ENCODE results near the gene TCEAL4. TPM values are rescaled to one million over a fixed set of nuclear protein-coding genes. Genes with fewer than 3 reads are reported as not detected.

TCEAL4 gene
- total and polyA plus RNA-seq, 2 of the 13 experiments (the other 11 are each of a cell fraction or from before 2014, with no cell fraction given), result 12.6 to 31.0 TPM

DNA sequence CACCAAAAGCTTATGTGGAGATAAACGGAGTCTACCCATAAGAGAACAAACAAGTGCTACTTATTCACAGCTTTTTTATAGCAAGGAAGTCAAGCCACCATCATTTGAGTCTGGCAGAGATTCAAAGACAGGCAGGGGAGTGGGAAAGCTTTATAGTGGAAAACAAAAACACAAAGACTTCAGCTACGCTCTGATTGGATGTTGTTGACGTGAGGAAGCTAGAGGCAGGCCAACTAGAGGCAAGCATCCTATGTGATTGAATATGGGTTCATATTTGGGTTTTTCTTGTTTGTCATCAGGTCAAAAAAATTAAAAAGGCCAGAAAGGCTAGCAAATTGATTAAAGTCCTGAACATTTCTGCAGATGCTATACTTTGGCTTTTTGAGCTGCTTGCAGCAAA is 719 bp upstream of the TCEAL4 start:
- DNase-seq (ENCODE audit: low spot score) (no peak), ATAC-seq (no peak), FAIRE-seq (no peak)
- Histone ChIP-seq H3K9ac (ENCODE audit: insufficient read depth, low read depth, low read length) (no peak overlapping the region), H3K36me3 (replicated peaks in 1 of 2; ENCODE audit: control insufficient read depth in 1 of 2, insufficient read depth in 2 of 2, low read length in 2 of 2) (no peaks in the 10 kb centered on the region), H3K79me2 (ENCODE audit: insufficient read depth, low read length) (peaks cover 3% of the 10 kb centered on the region), H3K27me3 (ENCODE audit: control insufficient read depth in 1 of 2, insufficient read depth in 2 of 2, low read length in 2 of 2) (no peaks in the 10 kb centered on the region), H3K27ac (ENCODE audit: extremely low read length, insufficient read depth, low read length) (no peak overlapping the region), H3K4me1 (ENCODE audit: insufficient read depth, low read length) (0 out of 2 replicates have a peak, but pooled peaks cover 7% of the 10 kb centered on the region), H2AFZ (ENCODE audit: low read length) (no peak overlapping the region), H4K20me1 (ENCODE audit: insufficient read depth, low read length) (no peaks in the 10 kb centered on the region), H3K4me2 (ENCODE audit: low read depth, low read length) (peak overlapping the region; percentile 49), H3K4me3 (replicated peaks in 1 of 3; ENCODE audit: insufficient read depth in 1 of 3, low read depth in 2 of 3, low read length in 3 of 3) (0 out of 6 replicates have a peak overlapping the region, but pooled peaks of 1 of the 3 experiments have one; percentile 64), H3K9me3 (ENCODE audit: low read length) (no peaks in the 10 kb centered on the region)
- TF ChIP-seq, protein P1, sequence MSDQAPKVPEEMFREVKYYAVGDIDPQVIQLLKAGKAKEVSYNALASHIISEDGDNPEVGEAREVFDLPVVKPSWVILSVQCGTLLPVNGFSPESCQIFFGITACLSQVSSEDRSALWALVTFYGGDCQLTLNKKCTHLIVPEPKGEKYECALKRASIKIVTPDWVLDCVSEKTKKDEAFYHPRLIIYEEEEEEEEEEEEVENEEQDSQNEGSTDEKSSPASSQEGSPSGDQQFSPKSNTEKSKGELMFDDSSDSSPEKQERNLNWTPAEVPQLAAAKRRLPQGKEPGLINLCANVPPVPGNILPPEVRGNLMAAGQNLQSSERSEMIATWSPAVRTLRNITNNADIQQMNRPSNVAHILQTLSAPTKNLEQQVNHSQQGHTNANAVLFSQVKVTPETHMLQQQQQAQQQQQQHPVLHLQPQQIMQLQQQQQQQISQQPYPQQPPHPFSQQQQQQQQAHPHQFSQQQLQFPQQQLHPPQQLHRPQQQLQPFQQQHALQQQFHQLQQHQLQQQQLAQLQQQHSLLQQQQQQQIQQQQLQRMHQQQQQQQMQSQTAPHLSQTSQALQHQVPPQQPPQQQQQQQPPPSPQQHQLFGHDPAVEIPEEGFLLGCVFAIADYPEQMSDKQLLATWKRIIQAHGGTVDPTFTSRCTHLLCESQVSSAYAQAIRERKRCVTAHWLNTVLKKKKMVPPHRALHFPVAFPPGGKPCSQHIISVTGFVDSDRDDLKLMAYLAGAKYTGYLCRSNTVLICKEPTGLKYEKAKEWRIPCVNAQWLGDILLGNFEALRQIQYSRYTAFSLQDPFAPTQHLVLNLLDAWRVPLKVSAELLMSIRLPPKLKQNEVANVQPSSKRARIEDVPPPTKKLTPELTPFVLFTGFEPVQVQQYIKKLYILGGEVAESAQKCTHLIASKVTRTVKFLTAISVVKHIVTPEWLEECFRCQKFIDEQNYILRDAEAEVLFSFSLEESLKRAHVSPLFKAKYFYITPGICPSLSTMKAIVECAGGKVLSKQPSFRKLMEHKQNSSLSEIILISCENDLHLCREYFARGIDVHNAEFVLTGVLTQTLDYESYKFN (CRISPR knock-in tag; conservative IDR thresholded peaks at IDR 0.05), result no peak
- TF ChIP-seq, protein P2, sequence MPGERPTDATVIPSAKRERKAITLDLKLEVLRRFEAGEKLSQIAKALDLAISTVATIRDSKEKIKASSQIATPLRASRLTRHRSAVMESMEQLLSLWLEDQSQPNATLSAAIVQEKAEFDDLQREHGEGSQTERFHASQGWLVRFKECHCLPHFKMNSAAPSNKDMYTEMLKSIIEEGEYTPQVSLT (CRISPR knock-in tag; IDR thresholded peaks at IDR 0.05; ENCODE audit: borderline replicate concordance, low read depth), result no peak
- TF ChIP-seq, protein P3, sequence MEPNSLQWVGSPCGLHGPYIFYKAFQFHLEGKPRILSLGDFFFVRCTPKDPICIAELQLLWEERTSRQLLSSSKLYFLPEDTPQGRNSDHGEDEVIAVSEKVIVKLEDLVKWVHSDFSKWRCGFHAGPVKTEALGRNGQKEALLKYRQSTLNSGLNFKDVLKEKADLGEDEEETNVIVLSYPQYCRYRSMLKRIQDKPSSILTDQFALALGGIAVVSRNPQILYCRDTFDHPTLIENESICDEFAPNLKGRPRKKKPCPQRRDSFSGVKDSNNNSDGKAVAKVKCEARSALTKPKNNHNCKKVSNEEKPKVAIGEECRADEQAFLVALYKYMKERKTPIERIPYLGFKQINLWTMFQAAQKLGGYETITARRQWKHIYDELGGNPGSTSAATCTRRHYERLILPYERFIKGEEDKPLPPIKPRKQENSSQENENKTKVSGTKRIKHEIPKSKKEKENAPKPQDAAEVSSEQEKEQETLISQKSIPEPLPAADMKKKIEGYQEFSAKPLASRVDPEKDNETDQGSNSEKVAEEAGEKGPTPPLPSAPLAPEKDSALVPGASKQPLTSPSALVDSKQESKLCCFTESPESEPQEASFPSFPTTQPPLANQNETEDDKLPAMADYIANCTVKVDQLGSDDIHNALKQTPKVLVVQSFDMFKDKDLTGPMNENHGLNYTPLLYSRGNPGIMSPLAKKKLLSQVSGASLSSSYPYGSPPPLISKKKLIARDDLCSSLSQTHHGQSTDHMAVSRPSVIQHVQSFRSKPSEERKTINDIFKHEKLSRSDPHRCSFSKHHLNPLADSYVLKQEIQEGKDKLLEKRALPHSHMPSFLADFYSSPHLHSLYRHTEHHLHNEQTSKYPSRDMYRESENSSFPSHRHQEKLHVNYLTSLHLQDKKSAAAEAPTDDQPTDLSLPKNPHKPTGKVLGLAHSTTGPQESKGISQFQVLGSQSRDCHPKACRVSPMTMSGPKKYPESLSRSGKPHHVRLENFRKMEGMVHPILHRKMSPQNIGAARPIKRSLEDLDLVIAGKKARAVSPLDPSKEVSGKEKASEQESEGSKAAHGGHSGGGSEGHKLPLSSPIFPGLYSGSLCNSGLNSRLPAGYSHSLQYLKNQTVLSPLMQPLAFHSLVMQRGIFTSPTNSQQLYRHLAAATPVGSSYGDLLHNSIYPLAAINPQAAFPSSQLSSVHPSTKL (CRISPR knock-in tag; IDR thresholded peaks at IDR 0.05), result no peak
- TF ChIP-seq ZFP62 (CRISPR knock-in tag; IDR thresholded peaks at IDR 0.05) (no peak), THYN1 (CRISPR knock-in tag; IDR thresholded peaks at IDR 0.05; ENCODE audit: borderline replicate concordance, low read depth) (no peak), MTF1 (CRISPR knock-in tag; IDR thresholded peaks at IDR 0.05) (no peak)
- WGBS (ENCODE audit: low lambda C conversion rate), result 79% methylated on average over 3 of the region's 3 CpGs
- ChIA-PET POLR2A (no interaction called here), CTCF (ENCODE audit: low intra/inter-chr PET ratio, low total read pairs) (no interaction called here)
- intact Hi-C loops (cut with micrococcal nuclease; ENCODE audit: unreplicated experiment), result no loop called here
- BruUV-seq (replicated peaks), result no TSS peak
- in situ Hi-C loops (cut with HindIII; ENCODE audit: extremely low pct_ligation_motif_present, low pct_unique_long_range_greater_than_20kb), result no loop called here

Data from HepG2 (cell line).